HepG2 (cell line): ENCODE results near the gene AKR7A2. TPM values are rescaled to one million over a fixed set of nuclear protein-coding genes. Genes with fewer than 3 reads are reported as not detected.

Experiments used
- ATF6 ChIP-seq: sonication (generic); formaldehyde crosslinking; conservative IDR thresholded peaks from 2 replicates; pipeline ENCODE4 v1.4.0; 2020; ENCODE audit warnings: missing genetic modification reagents
- BRF2 ChIP-seq: sonication (generic); formaldehyde crosslinking; IDR thresholded peaks from 2 replicates; pipeline ENCODE4 v1.8.1; 2022; ENCODE audit warnings: mild to moderate bottlenecking, missing genetic modification reagents
- CTCF ChIP-seq: sonication (generic); formaldehyde crosslinking; IDR thresholded peaks from 2 replicates; pipeline ENCODE4 v1.5.0; 2020; ENCODE audit warnings: mild to moderate bottlenecking, missing genetic modification reagents, moderate library complexity
- E2F5 ChIP-seq: sonication (generic); formaldehyde crosslinking; conservative IDR thresholded peaks from 2 replicates; pipeline ENCODE4 v1.4.0; 2020; ENCODE audit warnings: missing genetic modification reagents
- MYC ChIP-seq: sonication (generic); formaldehyde crosslinking; IDR thresholded peaks from 2 replicates; pipeline ENCODE4 v1.9.0; 2021; ENCODE audit warnings: missing genetic modification reagents, borderline replicate concordance
- STAG1 ChIP-seq: sonication (generic); formaldehyde crosslinking; IDR thresholded peaks from 2 replicates; pipeline ENCODE4 v1.4.0; 2020; ENCODE audit warnings: missing genetic modification reagents
- XRCC5 ChIP-seq: fragments of 200-400 bp; formaldehyde crosslinking; optimal IDR thresholded peaks from 2 replicates; pipeline ENCODE3; 2017; ENCODE audit warnings: mild to moderate bottlenecking, low read length
- ZFP91 ChIP-seq: sonication (generic); formaldehyde crosslinking; IDR thresholded peaks from 2 replicates; pipeline ENCODE4 v1.9.0; 2022; ENCODE audit warnings: missing genetic modification reagents, mild to moderate bottlenecking, borderline replicate concordance
- ZNF263 ChIP-seq: sonication (generic); formaldehyde crosslinking; IDR thresholded peaks from 2 replicates; pipeline ENCODE4 v1.4.0; 2020; ENCODE audit warnings: missing genetic modification reagents
- ZNF652 ChIP-seq: IDR thresholded peaks from 2 replicates; pipeline ENCODE4 v1.6.1; 2016; ENCODE audit warnings: low read depth, borderline replicate concordance
- polyA plus RNA-seq, 8 experiments: library from polyadenylated mRNA; depleted of rRNA in 3 of 8; stranded (reverse) in 7 of 8; unstranded in 1 of 8; fragments of >200 nt; fragmentation: Illumina TruSeq in 4 of 8; extraction: Trizol in 4 of 8; gene quantifications; 2 replicates each; pipeline versions ENCODE4 v1.2.1 to v1.2.3, GENCODE V29; 2011 to 2016; ENCODE audit warnings: low read depth in 4 of 8, missing spikeins in 1 of 8, mixed read lengths in 1 of 8; ENCODE audit not compliant: insufficient read depth in 1 of 8
- total RNA-seq, 5 experiments: library from RNA; depleted of rRNA; stranded (reverse); fragments of >200 nt; fragmentation: Illumina TruSeq; extraction: Trizol; gene quantifications; 2 replicates each; pipeline ENCODE4 v1.2.3, GENCODE V29; 2016; ENCODE audit warnings: low read depth in 1 of 5

Gene AKR7A2
- total and polyA plus RNA-seq, 2 of the 13 experiments (the other 11 are each of a cell fraction or from before 2014, with no cell fraction given) = 45.2 to 75.6 TPM

- TF ChIP-seq ZFP91 (peak; percentile 52; the same call in 1 of the 2 replicates), E2F5 (CRISPR knock-in tag) (no peak), ZNF652 (CRISPR knock-in tag) (no peak), STAG1 (CRISPR knock-in tag) (peak; percentile 42), CTCF (CRISPR knock-in tag) (peak; percentile 72), ZNF263 (CRISPR knock-in tag) (peak; percentile 89), XRCC5 (peak; percentile 73), MYC (CRISPR knock-in tag) (no peak), ATF6 (CRISPR knock-in tag) (no peak), BRF2 (no peak)
- TF ChIP-seq, all 625 proteins: peak for 13
Measured at GRCh38 chr1:19341201-19342061, 29.5 kb upstream of the AKR7A2 start (continued).
